NCI-H524 treated with DMSO at 0.1 percent for 48 hours (cell line): Measurements from ENCODE around the gene C1orf21.

ENCODE experiments used
- DNase-seq: peaks from one replicate; lab custom pipeline; 2025; lab: John Stamatoyannopoulos, UW

Gene C1orf21

DNA sequence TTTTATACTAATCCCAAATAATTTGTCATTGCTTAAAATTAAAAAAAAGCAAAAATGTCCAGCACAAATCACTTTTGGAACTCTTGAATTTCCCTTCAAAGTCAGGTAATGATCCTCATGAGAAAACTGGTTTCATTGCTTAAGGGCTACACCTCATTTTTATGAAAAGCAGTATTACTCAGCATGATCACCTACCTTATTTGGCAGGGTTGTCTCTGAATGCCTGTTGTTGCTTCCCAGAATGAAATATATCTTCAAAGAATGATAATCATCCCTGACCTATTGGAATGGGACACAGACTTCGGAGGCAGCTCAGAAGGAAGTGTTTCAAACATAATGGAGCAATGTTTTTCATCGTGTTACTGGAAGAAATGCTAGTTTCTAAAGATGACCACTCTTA is 29.7 kb downstream of the C1orf21 start:
- DNase-seq: no peak

DNA sequence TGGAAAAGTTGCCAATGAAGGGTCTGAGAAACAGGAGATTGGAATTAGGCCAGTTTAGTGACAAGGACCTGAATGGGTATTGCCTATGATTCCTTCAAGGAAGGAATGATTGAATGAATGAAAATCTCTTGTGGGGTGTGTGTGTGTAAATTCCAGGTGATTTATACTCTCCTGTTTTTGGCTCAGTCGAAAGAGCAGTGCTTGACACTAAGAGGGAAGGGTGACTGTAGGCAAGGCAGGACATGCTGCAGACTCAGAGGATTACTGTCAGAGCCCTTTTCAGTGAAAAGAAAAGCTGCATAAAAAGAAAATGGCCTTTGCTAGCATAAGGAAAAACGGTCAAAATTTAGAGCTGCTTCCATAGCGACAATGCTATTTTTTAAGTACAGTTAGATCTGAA is 30.1 kb downstream of the C1orf21 start:
- DNase-seq: no peak

DNA sequence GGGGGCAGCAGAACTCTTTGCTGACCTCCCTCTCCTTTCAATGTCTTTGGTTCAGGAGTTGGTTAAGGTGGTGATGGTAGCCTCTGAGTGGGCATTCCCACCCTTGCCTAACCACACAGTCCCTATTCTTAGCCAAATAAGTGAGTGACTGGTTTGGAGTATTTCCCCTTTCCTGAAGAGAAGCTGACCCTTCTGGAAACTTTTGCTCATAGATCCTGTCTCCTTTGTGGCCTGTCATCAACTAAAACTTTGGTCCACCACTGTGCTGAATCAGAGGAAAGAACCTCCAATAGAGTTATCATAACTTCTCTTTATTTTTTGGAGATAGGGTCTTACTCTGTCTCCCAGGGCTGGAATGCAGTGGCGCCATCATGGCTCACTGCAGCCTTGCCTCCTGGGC is 31.1 kb downstream of the C1orf21 start:
- no peak for DNase-seq

DNA sequence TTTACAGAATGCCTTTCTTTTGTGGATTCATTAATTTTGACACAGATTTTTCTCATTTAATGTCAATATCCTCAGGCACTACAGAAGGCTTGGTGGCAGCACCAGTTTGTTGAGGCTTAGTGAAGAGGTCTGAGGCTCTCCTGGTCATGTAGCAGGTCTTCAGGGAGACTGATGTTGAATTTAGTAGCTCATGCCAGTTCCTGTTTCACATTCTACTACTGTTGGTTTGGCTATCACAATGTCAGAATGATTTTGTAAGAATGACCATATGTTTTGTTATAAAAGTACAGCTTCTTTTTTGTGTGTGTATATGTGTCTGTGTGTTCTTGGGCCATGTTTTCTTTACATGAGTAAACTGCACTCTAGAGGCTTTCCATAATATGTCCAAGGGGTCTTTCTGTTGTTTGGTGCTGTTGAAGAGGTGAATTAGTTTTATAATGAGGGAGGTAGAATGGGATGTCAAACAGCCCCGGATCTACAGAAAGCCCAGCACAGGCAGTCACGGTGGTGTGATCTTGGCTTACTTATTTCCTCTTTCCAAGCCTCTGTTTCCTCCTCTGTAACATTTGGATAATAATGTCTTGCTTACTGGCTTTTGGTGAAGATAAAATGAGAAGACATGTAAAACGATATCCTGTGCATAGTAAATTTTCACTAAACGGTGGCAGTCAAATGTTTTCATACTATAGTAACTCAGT is 32.0 kb downstream of the C1orf21 start:
- no peak for DNase-seq

DNA sequence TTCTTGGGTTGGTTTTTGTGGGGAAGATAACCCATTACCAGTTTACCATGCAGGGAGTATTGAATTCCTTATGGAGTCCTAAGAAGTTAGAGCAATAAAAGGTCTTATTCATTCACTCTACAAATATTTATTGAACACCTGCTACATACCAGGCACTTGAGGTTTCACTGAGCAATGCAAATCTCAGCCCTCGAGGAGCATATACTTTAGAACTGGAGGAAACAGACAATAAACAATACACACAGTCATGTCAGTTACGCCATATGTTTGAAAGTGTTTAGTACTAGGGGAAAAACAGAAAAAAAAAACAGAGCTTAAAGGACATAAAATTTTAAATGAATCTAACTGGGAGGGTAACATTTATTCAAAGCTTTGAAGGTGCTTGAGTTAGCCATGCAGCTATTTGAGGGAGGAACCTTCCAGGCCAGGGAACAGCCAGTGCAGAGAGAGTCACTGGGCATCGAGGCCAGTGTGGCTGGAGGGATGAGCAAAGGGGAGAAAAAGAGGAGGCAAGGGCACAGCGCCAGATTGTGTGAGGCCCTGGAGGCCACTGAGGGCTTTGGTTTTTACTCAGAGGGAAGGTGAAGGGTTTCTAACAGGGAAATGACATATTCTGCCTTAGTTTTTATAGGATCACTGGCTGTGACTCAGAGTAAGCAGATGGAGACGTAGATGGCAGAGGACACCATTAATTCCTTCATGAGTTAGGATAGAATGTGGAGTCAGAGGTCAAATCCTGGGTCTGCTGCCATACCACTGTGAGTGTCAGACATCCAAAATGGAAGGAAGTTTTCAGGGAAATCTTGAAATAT is 32.7 kb downstream of the C1orf21 start:
- no peak for DNase-seq

DNA sequence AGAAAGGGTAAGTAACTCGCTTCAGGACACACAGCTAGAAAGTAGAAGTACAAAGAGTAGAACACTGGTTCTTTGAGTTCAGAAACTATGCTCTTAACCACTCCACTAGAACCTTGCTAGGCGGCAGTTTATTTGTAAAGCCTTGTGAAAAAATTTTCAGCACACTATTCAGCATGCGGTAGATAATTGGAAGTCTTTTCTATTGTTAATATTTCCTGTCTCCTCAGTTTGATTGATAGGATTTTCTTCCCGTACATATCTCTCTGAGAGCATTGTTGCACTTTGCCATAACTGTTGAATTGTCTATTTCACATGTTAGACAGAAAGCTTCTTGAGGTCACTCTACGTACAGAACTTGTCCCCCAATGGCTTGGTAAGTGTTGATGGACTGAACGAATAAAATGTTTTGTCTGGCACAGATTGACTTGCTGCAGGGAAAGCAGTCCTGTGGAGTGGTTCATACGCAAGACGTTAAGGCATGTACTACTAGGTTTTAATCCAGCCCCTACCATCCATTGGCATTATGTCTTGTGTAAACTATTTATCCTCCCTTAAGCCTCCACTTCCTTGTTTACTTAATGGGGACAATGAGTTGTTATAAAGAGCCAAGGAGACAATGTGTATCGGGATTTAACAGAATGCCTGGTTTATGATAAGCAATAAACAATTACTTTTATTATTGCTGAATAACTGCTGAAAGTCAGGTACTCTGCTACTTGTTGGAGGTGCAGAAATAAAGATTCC is 35.8 kb downstream of the C1orf21 start:
- no peak for DNase-seq

DNA sequence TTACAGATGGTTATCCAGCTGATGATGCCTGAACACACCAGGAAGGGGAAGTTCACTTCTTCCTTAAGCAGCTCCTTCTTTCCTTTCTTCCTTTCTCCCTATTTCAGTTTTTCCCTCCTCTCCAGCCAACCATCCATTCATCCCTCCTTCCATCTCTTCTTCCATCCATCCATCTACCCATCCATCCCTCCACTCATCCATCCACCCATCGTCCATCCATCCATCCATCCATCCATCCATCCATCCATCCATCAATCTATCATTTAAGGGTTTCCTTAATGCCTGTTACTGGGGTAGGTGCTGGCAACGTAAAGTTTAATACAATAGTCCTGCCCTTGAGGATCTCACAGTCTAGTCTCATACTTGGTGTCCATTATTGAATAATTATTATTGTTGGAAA is 36.8 kb downstream of the C1orf21 start:
- no peak for DNase-seq

DNA sequence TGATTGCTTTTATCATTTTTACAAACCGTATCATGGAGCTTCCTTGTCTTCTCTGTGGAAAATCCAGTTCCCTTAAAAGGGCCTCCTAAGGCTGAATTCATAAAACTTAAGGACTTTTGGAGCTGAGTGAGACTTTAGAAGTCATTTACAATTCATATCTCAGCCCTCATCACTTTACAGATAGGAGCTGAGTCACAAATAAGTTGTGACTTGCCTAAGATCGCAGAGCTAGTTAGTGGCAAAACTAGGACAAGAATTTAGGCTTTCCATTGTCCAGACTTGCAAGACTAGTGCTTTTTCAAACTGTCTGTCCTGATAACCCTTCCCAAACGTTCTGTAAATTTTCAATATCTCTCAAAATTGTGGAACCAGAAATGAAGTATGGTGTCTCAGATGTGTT is 37.3 kb downstream of the C1orf21 start:
- DNase-seq: no peak

DNA sequence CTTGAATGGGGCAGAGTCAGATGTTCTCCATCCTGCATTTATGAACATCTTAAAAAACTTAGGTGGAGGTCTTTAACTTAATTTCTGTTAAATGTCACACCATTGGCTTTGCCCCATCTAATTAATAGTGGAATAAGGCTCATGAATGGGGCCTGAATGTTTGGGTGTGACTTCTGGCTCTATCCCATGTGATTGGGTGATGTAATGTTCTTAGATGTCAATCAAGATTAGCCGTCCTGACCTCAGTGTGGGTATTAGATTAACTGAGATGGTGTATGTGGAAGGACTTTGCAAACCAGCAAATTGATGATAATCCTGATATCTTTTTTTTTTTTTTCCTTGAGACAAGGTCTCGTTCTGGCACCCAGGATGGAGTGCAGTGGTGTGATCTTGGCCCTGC is 38.1 kb downstream of the C1orf21 start:
- no peak for DNase-seq

DNA sequence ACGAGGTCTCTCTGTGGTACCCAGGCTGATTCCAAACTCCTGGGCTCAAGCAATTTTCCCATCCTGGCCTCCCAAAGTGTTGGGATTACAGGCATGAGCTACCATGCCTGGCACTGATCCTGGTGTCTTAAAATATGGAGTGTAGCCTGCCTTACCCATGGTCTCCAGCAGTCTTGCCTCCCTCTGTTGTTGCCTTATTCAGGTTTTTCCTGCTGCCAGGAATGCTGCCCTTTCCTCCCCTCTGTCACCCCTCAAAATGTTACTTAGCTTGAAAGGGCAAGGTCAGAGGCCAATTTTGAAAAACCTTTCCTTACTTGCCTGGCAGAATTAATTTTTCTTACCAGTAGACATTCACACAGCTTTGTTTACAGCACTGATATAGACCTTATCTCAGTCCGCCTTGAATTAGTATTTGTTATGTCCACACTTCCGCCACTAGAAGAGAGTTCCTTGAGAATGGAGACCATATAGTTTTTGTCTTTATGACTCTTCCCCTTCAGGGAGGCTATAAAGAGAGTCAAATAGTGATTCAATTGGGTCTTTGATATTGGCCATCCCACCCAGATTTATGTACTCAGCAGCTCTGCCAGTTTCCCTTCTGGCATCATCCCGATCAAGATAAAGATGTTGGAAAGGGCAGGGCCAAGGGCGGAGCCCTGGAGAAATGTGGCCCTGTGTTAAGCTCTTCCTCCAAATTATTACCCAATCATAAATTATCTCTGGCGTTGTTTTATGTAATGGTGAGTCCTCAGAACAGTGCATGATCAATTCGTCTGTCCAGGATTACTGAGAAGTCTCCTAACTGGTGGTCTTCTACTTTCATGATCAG is 38.8 kb downstream of the C1orf21 start:
- no peak for DNase-seq

DNA sequence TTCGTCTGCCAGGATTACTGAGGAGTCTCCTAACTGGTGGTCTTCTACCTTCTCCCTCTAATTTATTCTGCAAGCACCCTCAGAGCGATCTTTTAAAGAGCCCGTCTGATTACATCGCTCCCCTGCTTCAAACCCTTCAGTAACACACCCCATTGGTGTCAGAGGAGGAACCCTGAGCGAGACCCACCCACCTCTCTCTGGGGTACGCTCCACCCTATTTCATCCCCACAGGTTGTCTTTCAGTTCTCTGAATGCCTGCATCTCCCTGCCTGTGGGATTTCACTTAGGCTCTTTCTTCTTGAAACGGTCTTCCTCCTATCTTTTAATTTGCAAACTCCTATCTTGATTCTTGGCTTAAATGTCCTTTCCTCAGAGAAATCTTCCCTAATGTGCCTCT is 39.4 kb downstream of the C1orf21 start:
- DNase-seq: no peak

DNA sequence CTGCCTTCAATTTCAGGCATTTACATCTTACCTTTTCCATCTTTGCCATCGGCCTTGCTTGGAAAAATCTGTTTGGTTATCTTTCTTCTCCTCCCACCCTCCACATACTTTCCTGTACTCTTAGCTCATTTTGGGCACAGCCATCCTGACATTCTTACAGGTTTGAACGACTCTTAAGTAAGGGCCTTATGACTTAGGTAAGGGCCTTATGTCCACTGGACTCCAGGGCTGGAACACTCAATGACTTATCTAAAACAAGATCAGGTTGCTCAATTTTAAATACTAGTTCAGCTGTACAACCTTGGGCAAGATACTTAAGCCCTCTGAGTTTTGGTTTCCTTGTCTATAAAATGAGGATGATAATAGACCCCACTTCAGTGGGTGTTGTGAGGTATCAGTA is 40.9 kb downstream of the C1orf21 start:
- DNase-seq: no peak

DNA sequence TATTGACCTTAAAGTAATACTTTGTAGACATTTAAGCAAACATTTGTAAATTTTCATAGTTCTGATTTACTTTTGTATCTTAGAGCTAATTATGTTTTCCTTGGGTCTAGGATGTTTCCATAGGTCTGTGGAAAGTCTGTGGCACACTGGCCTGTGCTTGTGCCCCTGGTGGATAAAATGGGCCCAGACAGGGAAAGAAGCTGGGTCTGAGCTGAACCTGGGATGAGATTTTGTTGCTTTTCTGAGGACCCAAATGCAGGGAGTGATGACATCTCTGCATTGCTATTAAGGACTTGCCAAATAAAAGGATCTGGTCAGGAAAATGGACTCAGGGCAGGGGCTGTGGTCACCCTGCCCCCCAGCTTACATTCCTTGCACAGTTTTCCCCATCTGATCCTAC is 41.8 kb downstream of the C1orf21 start:
- DNase-seq: no peak

DNA sequence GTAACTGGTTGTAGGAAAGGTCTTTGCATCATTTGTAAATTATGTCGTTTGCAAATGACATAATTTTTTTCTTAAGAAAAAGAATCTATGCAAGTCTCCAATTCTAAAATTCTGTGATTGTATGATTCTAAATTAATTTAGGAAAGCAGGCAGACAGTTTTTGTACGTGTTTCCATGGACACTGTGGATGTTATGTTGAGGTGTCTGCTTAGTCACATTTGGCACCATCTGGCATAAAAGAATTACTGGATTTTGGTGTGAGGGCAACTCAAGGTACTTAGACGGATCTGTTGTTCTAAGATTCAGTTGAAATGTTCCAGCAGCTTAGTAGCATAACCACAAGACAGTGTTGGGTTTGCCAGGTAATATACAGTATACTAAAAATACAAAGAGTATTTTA is 42.5 kb downstream of the C1orf21 start:
- no peak for DNase-seq

DNA sequence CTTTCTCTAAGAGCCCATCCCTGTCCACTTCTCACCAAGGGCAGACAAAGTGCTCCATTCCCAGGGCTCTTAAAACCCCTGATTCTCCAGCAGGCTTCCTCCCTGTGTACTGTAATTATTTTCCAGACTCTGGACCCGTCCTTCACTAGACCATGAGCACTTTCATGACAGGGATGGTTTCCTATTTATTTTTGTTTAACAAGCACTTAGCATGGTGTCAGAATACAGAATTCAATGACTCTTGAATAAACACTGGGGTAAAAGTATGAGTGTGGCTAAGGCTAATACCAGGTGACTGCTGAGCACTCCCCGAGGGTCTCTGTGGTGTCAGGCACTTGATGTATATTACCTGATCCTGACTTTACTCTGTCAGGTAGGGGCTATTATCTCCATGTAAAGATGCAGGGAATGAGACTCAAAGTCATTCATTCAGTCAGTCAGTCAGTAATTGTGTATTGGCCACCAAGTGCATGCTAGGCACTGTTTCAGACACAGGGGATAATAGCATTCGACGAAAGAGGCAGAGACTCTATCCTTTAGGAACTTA is 47.2 kb downstream of the C1orf21 start:
- no peak for DNase-seq

DNA sequence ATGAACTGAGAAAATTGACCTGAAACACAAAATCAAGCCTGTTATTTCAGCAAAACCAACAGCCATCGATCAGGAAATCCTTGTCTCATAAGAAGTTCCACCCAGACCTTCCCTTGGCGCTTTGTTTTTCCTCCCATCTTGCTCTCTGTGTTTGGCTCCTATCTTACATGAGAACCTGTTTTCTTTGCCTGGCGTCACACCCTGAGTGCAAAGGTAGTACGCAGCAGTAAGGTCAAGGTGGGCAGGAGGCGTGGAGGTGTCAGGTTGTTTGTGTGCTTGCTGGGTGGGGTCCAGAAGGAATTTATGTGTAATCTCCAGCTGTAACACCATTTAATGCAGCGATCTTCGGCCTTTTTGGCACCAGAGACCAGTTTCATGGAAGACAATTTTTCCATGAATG is 50.5 kb downstream of the C1orf21 start:
- no peak for DNase-seq

DNA sequence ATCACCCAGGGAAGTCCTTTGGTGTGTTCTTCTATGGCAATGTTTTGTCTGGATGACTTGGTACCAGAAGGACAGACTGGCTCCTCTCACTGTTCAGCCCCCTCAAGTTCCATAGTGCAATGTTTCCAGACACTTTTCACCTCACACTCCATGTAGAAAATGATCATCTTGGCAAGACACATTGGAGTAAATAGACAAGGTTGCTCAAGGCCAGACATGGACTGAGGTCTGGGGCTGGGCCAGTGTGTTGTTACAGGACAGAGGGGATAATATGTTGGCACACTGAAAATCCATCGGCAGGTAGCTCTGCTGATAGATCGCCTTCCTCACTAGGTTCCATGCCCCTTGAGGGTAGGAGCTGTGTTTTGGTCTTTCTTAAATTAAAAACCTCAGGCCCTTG is 51.5 kb downstream of the C1orf21 start:
- DNase-seq: no peak

DNA sequence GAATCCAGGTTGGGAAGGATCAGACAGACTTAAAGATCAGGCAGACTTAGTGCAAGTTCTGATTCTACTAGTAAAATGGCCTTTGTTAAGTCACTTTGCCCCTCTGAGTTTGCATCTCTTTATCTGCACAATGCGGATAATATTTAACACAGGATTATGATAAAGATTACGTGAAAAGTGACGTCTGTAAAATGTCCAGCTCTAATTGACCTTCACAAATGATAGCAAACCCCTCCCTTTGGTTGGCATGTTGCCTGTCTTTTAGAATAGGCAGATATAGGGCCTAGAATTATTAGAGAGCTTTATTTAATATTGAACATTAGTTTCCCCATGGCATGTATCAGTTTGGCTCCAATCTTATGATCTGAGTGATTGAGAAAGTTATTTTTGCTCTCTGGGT is 55.4 kb downstream of the C1orf21 start:
- DNase-seq: no peak

DNA sequence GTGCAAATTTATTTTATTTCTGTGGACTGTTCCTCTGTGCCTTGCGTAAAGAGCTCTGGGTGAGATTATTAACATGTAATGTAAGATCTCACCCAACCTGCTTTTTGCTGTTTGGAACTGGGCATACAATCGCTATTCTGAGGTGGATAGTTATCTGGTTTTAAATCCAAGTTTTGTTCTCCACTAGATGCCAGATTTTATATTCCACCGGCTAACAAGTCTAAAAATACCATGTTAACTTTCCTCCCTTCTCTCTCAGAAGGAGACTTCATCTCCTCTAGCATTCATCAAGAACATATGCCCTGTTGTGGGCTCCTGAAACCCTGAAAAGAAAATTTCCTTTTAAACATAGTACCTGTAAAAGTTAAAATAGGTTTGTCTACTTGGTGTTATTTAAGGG is 56.4 kb downstream of the C1orf21 start:
- no peak for DNase-seq

DNA sequence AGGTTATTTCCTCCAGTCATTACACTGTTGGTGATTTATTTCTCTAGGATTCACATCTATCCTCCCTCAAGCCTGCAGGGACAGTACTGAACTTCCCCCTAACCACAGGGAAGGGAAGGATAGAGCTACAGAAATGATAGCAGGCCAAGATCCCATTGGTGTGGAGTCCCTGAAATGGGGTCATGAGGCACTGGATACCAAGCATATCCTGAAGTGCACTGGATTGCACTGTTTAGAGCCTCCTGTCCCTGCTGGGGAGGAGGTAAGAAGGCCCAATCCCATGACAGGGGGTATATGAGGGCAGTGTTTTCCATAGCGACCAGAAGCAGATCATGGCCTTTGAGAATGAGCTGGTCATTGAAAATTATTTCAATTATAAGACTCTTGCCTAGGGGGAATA is 56.8 kb downstream of the C1orf21 start:
- no peak for DNase-seq

DNA sequence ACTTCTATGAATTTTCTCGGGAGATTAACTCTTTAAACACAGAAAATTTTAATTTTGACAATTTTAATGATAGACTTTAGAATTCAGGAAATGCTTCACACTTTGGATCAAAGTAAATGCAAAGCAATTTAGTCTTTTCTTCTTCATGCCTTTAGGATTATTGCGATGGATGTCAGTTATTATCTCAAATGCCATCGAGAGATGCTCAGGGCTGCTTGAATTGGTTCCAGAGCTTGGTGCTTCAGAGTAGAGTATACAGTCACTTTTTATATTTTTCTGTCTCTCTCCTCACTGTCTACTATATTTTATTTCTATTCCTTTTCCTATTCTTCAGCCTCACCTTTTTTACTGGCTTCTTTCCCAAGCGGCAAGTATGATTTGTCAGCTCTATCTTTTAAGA is 59.2 kb downstream of the C1orf21 start:
- no peak for DNase-seq

DNA sequence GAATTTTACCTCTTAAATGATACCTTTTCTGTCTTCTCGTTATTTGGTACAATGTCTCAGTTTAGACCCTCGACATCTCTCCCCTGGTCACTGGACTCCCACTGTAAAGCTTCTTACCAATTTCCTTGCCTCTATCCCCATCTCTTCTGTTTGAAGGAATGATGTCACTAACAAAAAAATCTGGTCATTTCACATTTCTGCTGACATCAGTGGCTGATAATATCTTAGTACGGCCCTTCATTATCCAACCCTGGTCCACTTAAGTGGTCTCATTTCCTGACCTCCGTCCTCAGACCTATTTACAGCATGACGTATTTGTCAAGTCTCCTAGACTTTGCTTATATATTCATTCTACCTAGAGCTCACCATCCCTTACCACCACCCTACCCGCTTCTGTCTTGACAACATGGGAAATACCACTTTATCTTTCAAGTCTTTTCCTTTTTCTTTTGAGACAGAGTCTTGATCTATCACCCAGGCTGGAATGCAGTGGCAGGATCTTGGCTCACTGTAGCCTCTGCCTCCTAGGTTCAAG is 60.9 kb downstream of the C1orf21 start:
- DNase-seq: no peak
